ENCODE data around the gene CAB39.

DNA sequence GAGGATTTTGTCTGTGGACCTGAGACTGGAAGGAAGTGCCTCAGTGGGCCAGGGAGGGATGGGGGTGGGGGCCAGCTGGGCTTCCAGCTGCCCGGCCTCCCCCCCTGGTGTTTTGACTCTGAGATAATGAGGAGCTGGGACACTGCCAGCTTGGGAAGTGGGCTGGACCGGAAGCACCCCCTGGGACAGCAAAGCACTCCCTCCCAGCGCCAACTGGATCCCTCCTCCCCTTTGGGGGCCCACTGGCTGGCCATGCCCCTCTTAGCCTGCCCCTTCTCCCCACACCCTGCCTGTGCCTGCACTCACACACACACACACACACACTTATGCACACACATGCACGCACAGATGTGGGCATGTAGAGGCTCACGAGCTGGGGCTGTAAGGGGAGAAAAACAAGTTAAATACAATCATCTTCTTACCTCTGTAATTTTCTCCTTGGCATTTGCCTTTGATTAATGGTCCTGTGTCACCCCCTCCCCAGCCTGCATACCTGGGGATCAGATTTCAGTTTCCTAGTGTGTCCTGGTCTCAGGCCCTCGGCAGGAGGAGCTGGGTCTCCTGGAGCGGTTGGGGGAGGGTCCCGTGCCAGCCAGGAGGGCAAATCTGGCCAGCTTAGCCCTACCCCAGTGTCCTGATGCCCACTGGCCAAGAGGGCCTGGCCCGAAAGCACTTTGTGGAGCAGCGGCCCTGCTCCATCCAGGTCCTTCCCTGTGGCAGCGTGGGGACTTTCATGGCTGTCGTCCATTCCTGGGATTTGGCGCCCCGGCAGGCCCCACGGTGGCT is 155.7 kb downstream of the CAB39 start:
- TF ChIP-seq CTCF (IDR thresholded peaks at IDR 0.05), result no peak
- TF ChIP-seq EZH2 (IDR thresholded peaks at IDR 0.05; ENCODE audit: borderline replicate concordance, insufficient read depth, low read depth, low read length, poor library complexity, severe bottlenecking), result no peak

All from B cell (primary cell).